HG03558 (cell line): ENCODE data around the gene LCP2.

Experiments used
- ATAC-seq: cut with Tn5 transposase; IDR thresholded peaks from one replicate; pipeline ENCODE4 v1.9.1; 2021; ENCODE audit warnings: moderate number of reproducible peaks; ENCODE audit not compliant: unreplicated experiment; ENCODE audit errors: extremely low read depth

LCP2 gene

GRCh38 chr5:170297589-170298462 is at the start of gene LCP2:
Gene LCP2 (minus strand): TSS chr5:170297777. CDS start chr5:170297611, 166 bp downstream.
- ATAC-seq, result no peak

- ATAC-seq, result no peak
Measured at GRCh38 chr5:170347022-170347567, 49.5 kb upstream of the LCP2 start.

- ATAC-seq, result no peak
Measured at GRCh38 chr5:170345971-170346370, 48.4 kb upstream of the LCP2 start.

- ATAC-seq, result no peak
Measured at GRCh38 chr5:170343177-170343576, 45.6 kb upstream of the LCP2 start.

GRCh38 chr5:170342153-170342725 is 44.7 kb upstream of the LCP2 start:
- no peak for ATAC-seq

- no peak for ATAC-seq
Measured at GRCh38 chr5:170341545-170341944, 44.0 kb upstream of the LCP2 start.

GRCh38 chr5:170339780-170340167 is 42.2 kb upstream of the LCP2 start:
- ATAC-seq, result no peak

GRCh38 chr5:170338933-170339779 is 41.6 kb upstream of the LCP2 start:
- ATAC-seq, result peak; percentile 69

- no peak for ATAC-seq
Measured at GRCh38 chr5:170338291-170338690, 40.7 kb upstream of the LCP2 start.

- ATAC-seq, result no peak
Measured at GRCh38 chr5:170337045-170337733, 39.6 kb upstream of the LCP2 start.

GRCh38 chr5:170336065-170336464 is 38.5 kb upstream of the LCP2 start:
- ATAC-seq, result no peak

- no peak for ATAC-seq
Measured at GRCh38 chr5:170334626-170335025, 37.0 kb upstream of the LCP2 start.

- ATAC-seq, result no peak
Measured at GRCh38 chr5:170333161-170333910, 35.8 kb upstream of the LCP2 start.

GRCh38 chr5:170332058-170332457 is 34.5 kb upstream of the LCP2 start:
- no peak for ATAC-seq

GRCh38 chr5:170330568-170331054 is 33.0 kb upstream of the LCP2 start:
- ATAC-seq, result no peak

GRCh38 chr5:170329524-170329923 is 31.9 kb upstream of the LCP2 start:
- no peak for ATAC-seq

GRCh38 chr5:170327829-170328228 is 30.3 kb upstream of the LCP2 start:
- ATAC-seq, result no peak

- ATAC-seq, result no peak
Measured at GRCh38 chr5:170327168-170327567, 29.6 kb upstream of the LCP2 start.

- no peak for ATAC-seq
Measured at GRCh38 chr5:170319301-170319700, 21.7 kb upstream of the LCP2 start.
